AG04450 (cell line): Measurements from ENCODE around the gene PIRT. TPM values are rescaled to one million over a fixed set of nuclear protein-coding genes. Genes with fewer than 3 reads are reported as not detected.

Experiments used
- CTCF ChIA-PET: fragments of 300-600, 350-600 bp; formaldehyde crosslinking; extraction: SDS; loops from one replicate; lab custom pipeline; 2022; ENCODE audit warnings: antibody characterized with exemption, inconsistent platforms; lab: Charles Lee
- POLR2A ChIA-PET: fragments of 350-600 bp; formaldehyde crosslinking; extraction: SDS; loops from one replicate; lab custom pipeline; 2021; ENCODE audit warnings: antibody characterized with exemption, inconsistent platforms; lab: Yijun Ruan, JAX
- DNase-seq: peaks from one replicate; pipeline ENCODE4 v3.0.0-alpha.2; 2011; ENCODE audit warnings: low read depth, low spot score
- H3K27ac ChIP-seq: one replicate; pipeline ENCODE4 v1.5.1; 2012; ENCODE audit warnings: low read depth, low read length, control low read depth
- H3K27me3 ChIP-seq: one replicate; pipeline ENCODE4 v1.6.0; 2012; ENCODE audit warnings: low read length; ENCODE audit not compliant: control insufficient read depth, insufficient read depth
- H3K4me3 ChIP-seq: 2 replicates; pipeline ENCODE4 v1.5.1; 2011; ENCODE audit warnings: mild to moderate bottlenecking, low read depth, low read length, control low read depth
- H3K9me3 ChIP-seq: 2 replicates; pipeline ENCODE4 v1.5.1; 2012; ENCODE audit warnings: low read length; ENCODE audit not compliant: control insufficient read depth, insufficient read depth
- polyA plus RNA-seq: library from polyadenylated mRNA; depleted of rRNA; stranded (reverse); fragments of >200 nt; gene quantifications from 2 replicates; pipeline ENCODE4 v1.2.3, GENCODE V29; 2011
- TF ChIP-seq, protein P1 (sequence below): IDR thresholded peaks from 2 replicates; pipeline ENCODE4 v1.5.1; 2011; ENCODE audit warnings: low read depth, low read length, control low read depth, inconsistent platforms

Gene PIRT
- polyA plus RNA-seq, 1 experiment, result not detected

DNA sequence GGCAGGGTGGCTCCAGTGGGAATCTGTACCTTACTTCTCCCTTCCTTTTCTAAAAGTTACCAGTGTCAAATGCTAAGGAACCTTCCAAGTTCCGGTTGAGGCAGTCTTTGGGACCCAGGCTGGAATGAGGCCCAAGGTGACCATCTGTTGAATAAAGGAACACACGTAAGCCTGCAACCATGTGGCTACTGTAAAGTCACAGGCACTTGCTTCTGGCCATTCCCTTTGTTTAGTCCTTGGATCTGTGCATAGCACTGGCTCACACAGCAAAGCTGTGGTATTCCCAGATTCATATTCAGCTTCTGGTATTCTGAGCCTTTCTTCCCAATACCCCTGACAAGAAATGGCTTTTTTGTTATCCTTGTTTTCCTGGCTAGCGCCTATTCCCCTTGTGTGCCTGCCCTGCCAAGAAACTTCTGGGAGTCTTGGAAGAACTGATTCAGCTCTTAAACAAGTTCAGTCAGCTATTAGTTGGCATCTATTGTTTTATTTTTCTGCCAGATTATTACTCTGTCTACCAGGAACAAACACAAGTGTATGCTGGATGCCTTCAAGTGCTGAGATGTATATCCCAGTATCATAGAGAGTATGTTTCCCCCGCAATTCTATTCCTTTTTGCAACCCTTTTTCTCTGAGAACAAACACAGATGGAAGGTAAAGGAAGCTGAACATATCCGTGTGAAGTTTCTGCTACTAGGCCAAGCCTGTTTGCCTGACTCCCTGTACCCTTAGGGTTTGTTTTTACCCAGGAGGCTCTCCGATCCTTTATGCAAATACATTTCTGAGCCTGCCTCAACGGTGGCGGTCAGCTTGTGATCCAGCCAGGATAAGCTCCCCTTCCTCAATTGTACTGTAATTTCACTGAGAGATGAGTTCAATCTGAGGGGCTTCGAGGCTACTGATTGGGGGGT lies 47.1 kb downstream of the PIRT start:
- no peak for DNase-seq
- Histone ChIP-seq H3K4me3 (no peak overlapping the region), H3K9me3 (no peaks in the 10 kb centered on the region; the same call in 1 of the 2 replicates), H3K27ac (no peak overlapping the region), H3K27me3 (no peaks in the 10 kb centered on the region)
- TF ChIP-seq, protein P1, sequence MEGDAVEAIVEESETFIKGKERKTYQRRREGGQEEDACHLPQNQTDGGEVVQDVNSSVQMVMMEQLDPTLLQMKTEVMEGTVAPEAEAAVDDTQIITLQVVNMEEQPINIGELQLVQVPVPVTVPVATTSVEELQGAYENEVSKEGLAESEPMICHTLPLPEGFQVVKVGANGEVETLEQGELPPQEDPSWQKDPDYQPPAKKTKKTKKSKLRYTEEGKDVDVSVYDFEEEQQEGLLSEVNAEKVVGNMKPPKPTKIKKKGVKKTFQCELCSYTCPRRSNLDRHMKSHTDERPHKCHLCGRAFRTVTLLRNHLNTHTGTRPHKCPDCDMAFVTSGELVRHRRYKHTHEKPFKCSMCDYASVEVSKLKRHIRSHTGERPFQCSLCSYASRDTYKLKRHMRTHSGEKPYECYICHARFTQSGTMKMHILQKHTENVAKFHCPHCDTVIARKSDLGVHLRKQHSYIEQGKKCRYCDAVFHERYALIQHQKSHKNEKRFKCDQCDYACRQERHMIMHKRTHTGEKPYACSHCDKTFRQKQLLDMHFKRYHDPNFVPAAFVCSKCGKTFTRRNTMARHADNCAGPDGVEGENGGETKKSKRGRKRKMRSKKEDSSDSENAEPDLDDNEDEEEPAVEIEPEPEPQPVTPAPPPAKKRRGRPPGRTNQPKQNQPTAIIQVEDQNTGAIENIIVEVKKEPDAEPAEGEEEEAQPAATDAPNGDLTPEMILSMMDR, result no peak
- ChIA-PET POLR2A (no interaction called here), CTCF (interaction anchor here (0.5 to 1.2 kb wide), 2 partner anchors 54 to 60 kb away, joined by 4 to 5 read pairs; no protein-coding TSS in a partner anchor)

DNA sequence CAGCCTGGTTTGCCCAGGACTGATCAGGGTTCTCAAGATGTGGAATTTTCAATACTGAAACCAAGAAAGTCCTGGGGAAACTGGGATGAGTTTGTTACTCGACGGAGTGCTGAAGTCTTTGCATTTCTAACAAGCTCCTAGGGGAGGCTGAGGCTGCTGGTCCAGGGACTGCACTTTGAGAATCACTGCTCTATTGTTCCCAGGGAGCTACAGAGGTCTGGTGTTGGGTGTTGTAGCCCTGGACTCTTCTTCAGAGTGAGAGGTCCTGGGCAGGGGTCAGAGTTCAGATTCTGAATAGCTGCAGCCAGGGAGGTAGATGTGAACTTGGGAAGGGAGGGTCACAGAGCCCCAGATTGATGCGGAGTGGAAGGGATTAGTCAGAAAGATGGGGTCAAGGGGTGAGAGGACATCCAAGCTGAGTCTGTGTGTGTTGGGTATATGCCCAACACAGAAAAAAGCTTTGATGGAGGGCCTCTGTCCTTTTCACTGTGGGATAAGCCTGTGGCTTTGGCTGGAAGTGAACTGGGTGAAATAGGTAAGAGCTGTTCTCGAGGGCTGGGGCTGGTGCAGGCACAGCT lies 48.1 kb downstream of the PIRT start:
- H3K27me3 ChIP-seq, result no peaks in the 10 kb centered on the region
- no peaks in the 10 kb centered on the region; the same call in 1 of the 2 replicates for H3K9me3 ChIP-seq
- POLR2A ChIA-PET, result no interaction called here
- TF ChIP-seq, protein P1, result no peak
- DNase-seq, result no peak
- no peak overlapping the region for H3K4me3 ChIP-seq
- CTCF ChIA-PET, result interaction anchor here (1.2 kb wide), 1 partner anchor 53 kb away, joined by 5 read pairs; no protein-coding TSS in a partner anchor
- no peak overlapping the region for H3K27ac ChIP-seq

DNA sequence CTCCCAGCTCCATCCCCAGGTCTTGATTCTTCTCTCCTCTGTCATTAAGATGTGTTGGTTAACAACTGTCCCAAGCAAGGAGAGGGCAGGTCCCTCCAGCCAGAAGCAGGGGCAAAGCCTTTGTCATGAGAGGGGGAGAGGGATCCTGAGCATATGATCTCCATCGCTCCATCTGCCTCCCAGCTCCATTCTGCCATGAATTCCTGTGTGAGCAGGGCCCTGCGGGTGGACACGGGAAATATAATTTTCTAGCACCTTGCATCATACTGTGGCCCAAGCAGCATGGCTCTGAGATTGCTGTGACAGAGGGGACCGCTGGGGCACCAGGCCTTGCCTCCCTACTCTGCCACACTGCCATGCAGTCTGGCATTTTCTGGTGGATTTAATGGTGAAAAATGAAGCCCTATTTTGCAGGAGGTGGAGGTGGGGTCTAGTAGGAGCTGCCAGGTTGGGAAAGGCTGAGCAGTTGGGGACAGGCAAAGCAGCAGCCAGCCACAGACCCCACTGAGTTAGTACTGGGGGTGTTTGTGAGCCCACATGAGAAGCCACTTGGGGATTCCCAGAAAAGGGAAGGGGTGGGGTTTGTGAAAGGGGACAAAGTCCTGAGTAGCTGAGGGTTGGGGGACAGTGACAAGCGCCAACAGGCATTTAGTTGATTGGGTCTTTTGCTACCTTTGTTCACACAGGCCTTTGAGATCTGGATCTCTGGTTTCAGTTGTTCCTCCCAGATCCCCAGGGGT lies 50.4 kb downstream of the PIRT start:
- DNase-seq, result no peak
- Histone ChIP-seq H3K4me3 (no peak overlapping the region), H3K27me3 (no peaks in the 10 kb centered on the region), H3K27ac (no peak overlapping the region), H3K9me3 (no peaks in the 10 kb centered on the region; the same call in 1 of the 2 replicates)
- POLR2A ChIA-PET, result no interaction called here
- TF ChIP-seq, protein P1, result no peak
- CTCF ChIA-PET, result no interaction called here

DNA sequence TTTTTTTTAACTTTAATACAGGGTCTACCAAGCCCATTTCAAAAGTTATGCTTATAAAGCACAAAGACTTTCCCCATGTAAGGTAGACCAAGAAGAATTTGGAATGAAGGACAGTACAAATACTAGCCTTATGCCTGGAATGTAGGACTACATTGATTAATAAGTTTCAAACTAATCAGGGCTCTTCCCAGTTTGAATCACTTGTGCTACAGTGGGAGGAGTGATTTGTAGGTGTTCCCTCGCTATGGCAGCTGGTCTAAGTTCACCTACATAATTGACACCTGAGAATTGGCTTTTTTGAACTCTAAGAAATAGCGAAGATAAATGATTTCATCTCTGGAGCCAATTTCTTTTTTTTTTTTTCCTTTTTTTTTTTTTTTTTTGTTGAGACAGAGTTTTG lies 52.6 kb downstream of the PIRT start:
- Histone ChIP-seq H3K27me3 (no peaks in the 10 kb centered on the region), H3K27ac (no peak overlapping the region), H3K9me3 (no peaks in the 10 kb centered on the region; the same call in 1 of the 2 replicates), H3K4me3 (no peak overlapping the region)
- no peak for DNase-seq
- TF ChIP-seq, protein P1, result no peak
- POLR2A ChIA-PET, result no interaction called here
- CTCF ChIA-PET, result no interaction called here
